ENCODE measurements around the gene SLC38A6. TPM values are rescaled to one million over a fixed set of nuclear protein-coding genes. Genes with fewer than 3 reads are reported as not detected.

Gene SLC38A6
- 27.1 TPM for polyA plus RNA-seq
- long read RNA-seq, donor 1, partial matches to known transcripts: 0 of 1 reads
- long read RNA-seq, donor 1, other reads (novel, unspliced or antisense): 0 of 1 reads
- long read RNA-seq, donor 2, partial matches to known transcripts: 0 of 4 reads
- long read RNA-seq, donor 2, other reads (novel, unspliced or antisense): 0 of 4 reads
- long read RNA-seq, donor 3: 0 reads
- long read RNA-seq, donor 4: 0 reads
- long read RNA-seq, donor 5: 0 reads
- long read RNA-seq, donor 6, transcript SLC38A6-201 (16 exons, 1,688 nt): major isoform, 5 of 5 reads
- long read RNA-seq, donor 6, partial matches to known transcripts: 0 of 5 reads
- long read RNA-seq, donor 6, other reads (novel, unspliced or antisense): 0 of 5 reads
- long read RNA-seq, donor 7, partial matches to known transcripts: 0 of 2 reads
- long read RNA-seq, donor 7, other reads (novel, unspliced or antisense): 0 of 2 reads
- long read RNA-seq, donor 8, transcript SLC38A6-201 (16 exons, 1,688 nt): major isoform, 7 of 7 reads
- long read RNA-seq, donor 8, partial matches to known transcripts: 0 of 7 reads
- long read RNA-seq, donor 8, other reads (novel, unspliced or antisense): 0 of 7 reads
- long read RNA-seq, donor 9, partial matches to known transcripts: 0 of 2 reads
- long read RNA-seq, donor 9, other reads (novel, unspliced or antisense): 0 of 2 reads
- long read RNA-seq, donor 10, partial matches to known transcripts: 0 of 2 reads
- long read RNA-seq, donor 10, other reads (novel, unspliced or antisense): 0 of 2 reads
- long read RNA-seq, donor 11, partial matches to known transcripts: 0 of 2 reads
- long read RNA-seq, donor 11, other reads (novel, unspliced or antisense): 0 of 2 reads

- Histone ChIP-seq H3K9me3 (ENCODE audit: control insufficient read depth, low read depth, low read length) (no peaks in the 10 kb centered on the region), H3K36me3 (ENCODE audit: control insufficient read depth, insufficient read depth, low read length) (peaks cover 4% of the 10 kb centered on the region), H3K27ac (ENCODE audit: low read length) (peak within 1 kb of the TSS; percentile 91), H3K4me3 (ENCODE audit: low read length) (peak within 1 kb of the TSS; percentile 85), H3K27me3 (ENCODE audit: control insufficient read depth, insufficient read depth, low read length) (no peaks in the 10 kb centered on the region), H3K4me1 (ENCODE audit: control insufficient read depth, insufficient read depth, low read length) (peaks cover 5% of the 10 kb centered on the region)
- DNase-seq: peak; percentile 93 to 97
- no CpG with 5 or more reads among the region's 59 CpGs for WGBS (ENCODE audit: insufficient coverage, low lambda C conversion rate)
These were observed at the start of gene SLC38A6, which contains the start of gene TRMT5 for GRCh38 chr14:60980811-60981632. SLC38A6 (plus strand) TSS chr14:60981245; CDS start chr14:60981278, 33 bp downstream. TRMT5 (minus strand) TSS chr14:60981079; CDS start chr14:60980973, 106 bp downstream.

- H3K27ac ChIP-seq (ENCODE audit: low read length): no peak overlapping the region
- H3K27me3 ChIP-seq (ENCODE audit: control insufficient read depth, insufficient read depth, low read length): no peaks in the 10 kb centered on the region
- peak; percentile 44 to 74 for DNase-seq
- no peak overlapping the region for H3K4me3 ChIP-seq (ENCODE audit: low read length)
- H3K9me3 ChIP-seq (ENCODE audit: control insufficient read depth, low read depth, low read length): peaks cover 2% of the 10 kb centered on the region
- H3K36me3 ChIP-seq (ENCODE audit: control insufficient read depth, insufficient read depth, low read length): no peaks in the 10 kb centered on the region
- 100% methylated on average over 1 of the region's 8 CpGs for WGBS (ENCODE audit: insufficient coverage, low lambda C conversion rate)
- no peaks in the 10 kb centered on the region for H3K4me1 ChIP-seq (ENCODE audit: control insufficient read depth, insufficient read depth, low read length)
These were observed 47.0 kb upstream of the SLC38A6 start for GRCh38 chr14:60933920-60934655.

- DNase-seq: no peak
- Histone ChIP-seq H3K4me3 (ENCODE audit: low read length) (no peak overlapping the region), H3K36me3 (ENCODE audit: control insufficient read depth, insufficient read depth, low read length) (no peaks in the 10 kb centered on the region), H3K27ac (ENCODE audit: low read length) (no peak overlapping the region), H3K4me1 (ENCODE audit: control insufficient read depth, insufficient read depth, low read length) (no peaks in the 10 kb centered on the region), H3K9me3 (ENCODE audit: control insufficient read depth, low read depth, low read length) (peaks cover 2% of the 10 kb centered on the region), H3K27me3 (ENCODE audit: control insufficient read depth, insufficient read depth, low read length) (no peaks in the 10 kb centered on the region)
These were observed 45.7 kb upstream of the SLC38A6 start for GRCh38 chr14:60935319-60935718.

- Histone ChIP-seq H3K36me3 (ENCODE audit: control insufficient read depth, insufficient read depth, low read length) (peaks cover 2% of the 10 kb centered on the region), H3K27ac (ENCODE audit: low read length) (no peak overlapping the region), H3K4me3 (ENCODE audit: low read length) (no peak overlapping the region), H3K27me3 (ENCODE audit: control insufficient read depth, insufficient read depth, low read length) (no peaks in the 10 kb centered on the region), H3K9me3 (ENCODE audit: control insufficient read depth, low read depth, low read length) (no peaks in the 10 kb centered on the region), H3K4me1 (ENCODE audit: control insufficient read depth, insufficient read depth, low read length) (no peaks in the 10 kb centered on the region)
- no CpG with 5 or more reads among the region's 1 CpG for WGBS (ENCODE audit: insufficient coverage, low lambda C conversion rate)
- no peak for DNase-seq
These were observed 37.4 kb upstream of the SLC38A6 start for GRCh38 chr14:60943637-60944032.

GRCh38 chr14:60944204-60944603 is 36.8 kb upstream of the SLC38A6 start:
- H3K36me3 ChIP-seq (ENCODE audit: control insufficient read depth, insufficient read depth, low read length): peaks cover 2% of the 10 kb centered on the region
- H3K4me1 ChIP-seq (ENCODE audit: control insufficient read depth, insufficient read depth, low read length): no peaks in the 10 kb centered on the region
- no peaks in the 10 kb centered on the region for H3K9me3 ChIP-seq (ENCODE audit: control insufficient read depth, low read depth, low read length)
- H3K27me3 ChIP-seq (ENCODE audit: control insufficient read depth, insufficient read depth, low read length): no peaks in the 10 kb centered on the region
- no peak overlapping the region for H3K27ac ChIP-seq (ENCODE audit: low read length)
- WGBS (ENCODE audit: insufficient coverage, low lambda C conversion rate): no CpG with 5 or more reads among the region's 4 CpGs
- no peak overlapping the region for H3K4me3 ChIP-seq (ENCODE audit: low read length)
- peak in 1 of 2 donors; percentile 6 for DNase-seq

GRCh38 chr14:60945984-60946383 is 35.1 kb upstream of the SLC38A6 start:
- H3K4me1 ChIP-seq (ENCODE audit: control insufficient read depth, insufficient read depth, low read length): no peaks in the 10 kb centered on the region
- H3K9me3 ChIP-seq (ENCODE audit: control insufficient read depth, low read depth, low read length): no peaks in the 10 kb centered on the region
- H3K4me3 ChIP-seq (ENCODE audit: low read length): no peak overlapping the region
- 100% methylated on average over 1 of the region's 1 CpG for WGBS (ENCODE audit: insufficient coverage, low lambda C conversion rate)
- no peaks in the 10 kb centered on the region for H3K27me3 ChIP-seq (ENCODE audit: control insufficient read depth, insufficient read depth, low read length)
- DNase-seq: no peak
- H3K27ac ChIP-seq (ENCODE audit: low read length): no peak overlapping the region
- peaks cover 2% of the 10 kb centered on the region for H3K36me3 ChIP-seq (ENCODE audit: control insufficient read depth, insufficient read depth, low read length)

- Histone ChIP-seq H3K4me3 (ENCODE audit: low read length) (no peak overlapping the region), H3K36me3 (ENCODE audit: control insufficient read depth, insufficient read depth, low read length) (peaks cover 2% of the 10 kb centered on the region), H3K9me3 (ENCODE audit: control insufficient read depth, low read depth, low read length) (no peaks in the 10 kb centered on the region), H3K27me3 (ENCODE audit: control insufficient read depth, insufficient read depth, low read length) (no peaks in the 10 kb centered on the region), H3K27ac (ENCODE audit: low read length) (no peak overlapping the region), H3K4me1 (ENCODE audit: control insufficient read depth, insufficient read depth, low read length) (no peaks in the 10 kb centered on the region)
- 86% methylated on average over 1 of the region's 3 CpGs for WGBS (ENCODE audit: insufficient coverage, low lambda C conversion rate)
- DNase-seq: no peak
These were observed 34.3 kb upstream of the SLC38A6 start for GRCh38 chr14:60946773-60947172.

GRCh38 chr14:60951776-60952435 is 29.1 kb upstream of the SLC38A6 start:
- H3K36me3 ChIP-seq (ENCODE audit: control insufficient read depth, insufficient read depth, low read length): no peaks in the 10 kb centered on the region
- H3K27ac ChIP-seq (ENCODE audit: low read length): no peak overlapping the region
- no peaks in the 10 kb centered on the region for H3K27me3 ChIP-seq (ENCODE audit: control insufficient read depth, insufficient read depth, low read length)
- no peaks in the 10 kb centered on the region for H3K4me1 ChIP-seq (ENCODE audit: control insufficient read depth, insufficient read depth, low read length)
- 100% methylated on average over 1 of the region's 3 CpGs for WGBS (ENCODE audit: insufficient coverage, low lambda C conversion rate)
- peaks cover 6% of the 10 kb centered on the region for H3K9me3 ChIP-seq (ENCODE audit: control insufficient read depth, low read depth, low read length)
- no peak overlapping the region for H3K4me3 ChIP-seq (ENCODE audit: low read length)
- no peak for DNase-seq

- Histone ChIP-seq H3K27ac (ENCODE audit: low read length) (no peak overlapping the region), H3K4me3 (ENCODE audit: low read length) (no peak overlapping the region), H3K4me1 (ENCODE audit: control insufficient read depth, insufficient read depth, low read length) (no peaks in the 10 kb centered on the region), H3K36me3 (ENCODE audit: control insufficient read depth, insufficient read depth, low read length) (no peaks in the 10 kb centered on the region), H3K9me3 (ENCODE audit: control insufficient read depth, low read depth, low read length) (peaks cover 23% of the 10 kb centered on the region), H3K27me3 (ENCODE audit: control insufficient read depth, insufficient read depth, low read length) (no peaks in the 10 kb centered on the region)
- no peak for DNase-seq
- 100% methylated on average over 1 of the region's 4 CpGs for WGBS (ENCODE audit: insufficient coverage, low lambda C conversion rate)
These were observed 24.8 kb upstream of the SLC38A6 start for GRCh38 chr14:60956202-60956601.
